Peyer's patch (tissue), 4 donors: ENCODE measurements around the gene ELOVL5.

ENCODE experiments used
- CTCF ChIP-seq, 6 experiments: fragments of 450-650 bp in 4 of 6; fragments of 200-600 bp in 2 of 6; sonication (generic) in 1 of 6; IDR thresholded peaks; one replicate each; pipeline ENCODE4 v1.5.1; 2017 to 2019; ENCODE audit warnings: antibody characterized with exemption in 6 of 6, mild to moderate bottlenecking in 3 of 6, moderate library complexity in 1 of 6
- POLR2A ChIP-seq, 2 donors: fragments of 450-650 bp; IDR thresholded peaks; one replicate each; pipeline ENCODE4 v1.5.1; 2017; ENCODE audit warnings: antibody characterized with exemption in 2 of 2, mild to moderate bottlenecking in 2 of 2, moderate library complexity in 2 of 2

- TF ChIP-seq CTCF (IDR thresholded peaks at IDR 0.05) (no peak), POLR2A (IDR thresholded peaks at IDR 0.05) (no peak)
Measured at GRCh38 chr6:53299331-53300005, 49.3 kb downstream of the ELOVL5 start.
